IMR-90 (cell line): ENCODE data around the gene TPM2. TPM values are rescaled to one million over a fixed set of nuclear protein-coding genes. Genes with fewer than 3 reads are reported as not detected.

Experiments used
- ATAC-seq: fragments of 200-7000 bp; cut with Tn5 transposase; 2 replicates; pipeline ENCODE4 v1.9.1; 2020; ENCODE audit warnings: low read depth, mild to moderate bottlenecking, moderate library complexity
- BruUV-seq: library from RNA; stranded (reverse); fragments of 400-500 nt; replicated peaks from 2 replicates; lab custom pipeline; 2021; lab: Mats Ljungman, UMichigan
- CTCF ChIA-PET: fragments of 300-600 bp; formaldehyde crosslinking; extraction: SDS; loops from one replicate; lab custom pipeline; 2021; ENCODE audit warnings: antibody characterized with exemption; lab: Yijun Ruan, JAX
- POLR2A ChIA-PET: fragments of 300-600 bp; sonication (Branson Sonifier 250); formaldehyde crosslinking; loops from one replicate; lab custom pipeline; 2022; ENCODE audit warnings: antibody characterized with exemption; ENCODE audit not compliant: unreplicated experiment; lab: Charles Lee
- DNase-seq: peaks from one replicate; pipeline ENCODE4 v3.0.0; 2013
- H2AFZ ChIP-seq: replicated peaks from 2 replicates; pipeline ENCODE3; 2013; ENCODE audit warnings: low read length, mild to moderate bottlenecking; ENCODE audit not compliant: poor library complexity
- H2AK5ac ChIP-seq: 2 replicates; pipeline ENCODE4 v1.6.1; 2013; ENCODE audit warnings: low read depth, low read length, inconsistent platforms
- H2AK9ac ChIP-seq: replicated peaks from 2 replicates; pipeline ENCODE3; 2013; ENCODE audit warnings: mild to moderate bottlenecking, low read depth, low read length, moderate library complexity; ENCODE audit not compliant: poor library complexity
- H2BK120ac ChIP-seq: 2 replicates; pipeline ENCODE4 v1.6.1; 2013; ENCODE audit warnings: low read depth, low read length, inconsistent platforms
- H2BK15ac ChIP-seq: 3 replicates; pipeline ENCODE4 v1.6.1; 2013; ENCODE audit warnings: low read depth, low read length, inconsistent platforms
- H2BK20ac ChIP-seq: 2 replicates; pipeline ENCODE4 v1.6.1; 2013; ENCODE audit warnings: low read depth, mild to moderate bottlenecking, inconsistent platforms, low read length, moderate library complexity
- H2BK5ac ChIP-seq: 2 replicates; pipeline ENCODE4 v1.6.1; 2013; ENCODE audit warnings: mild to moderate bottlenecking, low read depth, low read length, inconsistent platforms; ENCODE audit not compliant: poor library complexity, severe bottlenecking
- H3K14ac ChIP-seq: replicated peaks from 2 replicates; pipeline ENCODE4 v1.6.1; 2013; ENCODE audit warnings: low read depth, low read length, inconsistent platforms
- H3K18ac ChIP-seq: 2 replicates; pipeline ENCODE4 v1.6.1; 2013; ENCODE audit warnings: low read depth, low read length, control low read depth
- H3K23ac ChIP-seq: 2 replicates; pipeline ENCODE4 v1.6.1; 2013; ENCODE audit warnings: low read depth, low read length, inconsistent platforms
- H3K27ac ChIP-seq: 2 replicates; pipeline ENCODE4 v1.5.1; 2013; ENCODE audit warnings: mild to moderate bottlenecking, control low read depth, low read length; ENCODE audit not compliant: insufficient read depth
- H3K27me3 ChIP-seq: 2 replicates; pipeline ENCODE4 v1.6.1; 2013; ENCODE audit warnings: low read length; ENCODE audit not compliant: control insufficient read depth, insufficient read depth
- H3K36me3 ChIP-seq: 2 replicates; pipeline ENCODE4 v1.6.1; 2013; ENCODE audit warnings: low read length, mixed read lengths; ENCODE audit not compliant: control insufficient read depth, insufficient read depth
- H3K4ac ChIP-seq: 2 replicates; pipeline ENCODE4 v1.6.1; 2013; ENCODE audit warnings: low read depth, low read length, inconsistent platforms
- H3K4me1 ChIP-seq: 2 replicates; pipeline ENCODE4 v1.6.1; 2013; ENCODE audit warnings: low read length, mixed read lengths; ENCODE audit not compliant: control insufficient read depth, insufficient read depth
- H3K4me2 ChIP-seq: 2 replicates; pipeline ENCODE4 v1.6.1; 2013; ENCODE audit warnings: low read depth, mild to moderate bottlenecking, control low read depth, low read length, moderate library complexity
- H3K4me3 ChIP-seq: 2 replicates; pipeline ENCODE4 v1.5.1; 2013; ENCODE audit warnings: low read depth, mild to moderate bottlenecking, control low read depth, low read length, moderate library complexity; ENCODE audit not compliant: insufficient read depth
- H3K56ac ChIP-seq: 2 replicates; pipeline ENCODE4 v1.6.1; 2013; ENCODE audit warnings: low read length, inconsistent platforms; ENCODE audit not compliant: insufficient read depth; ENCODE audit errors: extremely low read depth
- H3K79me1 ChIP-seq, 2 experiments: 2 replicates each; pipeline ENCODE4 v1.6.1; 2013; ENCODE audit warnings: low read length in 2 of 2, inconsistent platforms in 1 of 2, low read depth in 1 of 2
- H3K9ac ChIP-seq: 2 replicates; pipeline ENCODE4 v1.6.1; 2013; ENCODE audit warnings: low read depth, low read length, control low read depth
- H3K9me1 ChIP-seq: 2 replicates; pipeline ENCODE4 v1.6.1; 2013; ENCODE audit warnings: low read length, inconsistent platforms; ENCODE audit not compliant: insufficient read depth
- H3K9me3 ChIP-seq: 2 replicates; pipeline ENCODE4 v1.6.1; 2013; ENCODE audit warnings: low read length; ENCODE audit not compliant: control insufficient read depth, insufficient read depth
- H4K20me1 ChIP-seq: 2 replicates; pipeline ENCODE4 v1.6.1; 2013; ENCODE audit warnings: low read length, inconsistent platforms; ENCODE audit not compliant: insufficient read depth
- H4K5ac ChIP-seq: 2 replicates; pipeline ENCODE4 v1.6.1; 2013; ENCODE audit warnings: mild to moderate bottlenecking, low read depth, low read length, control low read depth
- H4K8ac ChIP-seq, 2 experiments: 2 replicates each; pipeline ENCODE4 v1.6.1; 2013; ENCODE audit warnings: low read depth in 2 of 2, low read length in 2 of 2, control low read depth in 1 of 2, inconsistent platforms in 1 of 2
- H4K91ac ChIP-seq: 2 replicates; pipeline ENCODE4 v1.6.1; 2013; ENCODE audit warnings: low read depth, low read length, inconsistent platforms; ENCODE audit not compliant: insufficient read depth
- ELK1 ChIP-seq: fragments of 150-350 bp; IDR thresholded peaks from 2 replicates; pipeline ENCODE4 v1.6.1; 2016; ENCODE audit warnings: low read depth, mild to moderate bottlenecking, low read length, moderate library complexity, borderline replicate concordance
- MAFK ChIP-seq: IDR thresholded peaks from 2 replicates; pipeline ENCODE4 v1.6.1; 2012; ENCODE audit warnings: low read depth, low read length, improper control_type of control experiment
- MAZ ChIP-seq: IDR thresholded peaks from 2 replicates; pipeline ENCODE4 v1.6.1; 2012; ENCODE audit warnings: low read depth, mild to moderate bottlenecking, low read length, improper control_type of control experiment, moderate library complexity, borderline replicate concordance
- MXI1 ChIP-seq: IDR thresholded peaks from 2 replicates; pipeline ENCODE4 v1.6.1; 2012; ENCODE audit warnings: low read depth, mild to moderate bottlenecking, low read length, moderate library complexity, borderline replicate concordance
- NFE2L2 ChIP-seq: fragments of 150-350 bp; IDR thresholded peaks from 2 replicates; pipeline ENCODE4 v1.6.1; 2016; ENCODE audit warnings: low read depth, mild to moderate bottlenecking, low read length
- RCOR1 ChIP-seq: IDR thresholded peaks from 2 replicates; pipeline ENCODE4 v1.6.1; 2012; ENCODE audit warnings: mild to moderate bottlenecking, low read length, improper control_type of control experiment; ENCODE audit not compliant: insufficient replicate concordance
- WGBS, 2 experiments: methylation state at CpG; one replicate each; pipeline versions ENCODE4 v1.1.5 to v1.1.7; 2013; ENCODE audit warnings: missing lambda C conversion rate in 2 of 2; ENCODE audit not compliant: insufficient read length in 1 of 2; ENCODE audit errors: extremely low coverage in 2 of 2; 5-methylcytosine and 5-hydroxymethylcytosine counted together
- dilution Hi-C: fragments of 300-500 bp; cut with HindIII; formaldehyde crosslinking; loops from one replicate; pipeline ENCODE4 v1.14.3; 2018; ENCODE audit warnings: low sequenced_read_pairs; ENCODE audit not compliant: unreplicated experiment
- in situ Hi-C: fragments of 300-500 bp; cut with MboI; formaldehyde crosslinking; loops from 3 replicates; pipeline ENCODE4 v1.14.3; 2019; ENCODE audit warnings: low sequenced_read_pairs, inconsistent platforms, mixed read lengths
- intact Hi-C: fragments of 100-400 bp; cut with micrococcal nuclease; formaldehyde crosslinking; loops from 2 replicates; pipeline ENCODE4 v1.10.0; 2022
- polyA plus RNA-seq, 3 experiments: library from polyadenylated mRNA; depleted of rRNA; stranded (reverse); fragments of >200 nt; gene quantifications; 2 replicates each; pipeline ENCODE4 v1.2.3, GENCODE V29; 2012; ENCODE audit warnings: low replicate concordance in 1 of 3
- total RNA-seq: library from RNA; depleted of rRNA; stranded (reverse); fragments of >200 nt; gene quantifications from 2 replicates; pipeline ENCODE4 v1.2.3, GENCODE V29; 2012

The TPM2 gene
- total and polyA plus RNA-seq, 2 of the 4 experiments (the other 2 are of a cell fraction), result 960 to 2,500 TPM

DNA sequence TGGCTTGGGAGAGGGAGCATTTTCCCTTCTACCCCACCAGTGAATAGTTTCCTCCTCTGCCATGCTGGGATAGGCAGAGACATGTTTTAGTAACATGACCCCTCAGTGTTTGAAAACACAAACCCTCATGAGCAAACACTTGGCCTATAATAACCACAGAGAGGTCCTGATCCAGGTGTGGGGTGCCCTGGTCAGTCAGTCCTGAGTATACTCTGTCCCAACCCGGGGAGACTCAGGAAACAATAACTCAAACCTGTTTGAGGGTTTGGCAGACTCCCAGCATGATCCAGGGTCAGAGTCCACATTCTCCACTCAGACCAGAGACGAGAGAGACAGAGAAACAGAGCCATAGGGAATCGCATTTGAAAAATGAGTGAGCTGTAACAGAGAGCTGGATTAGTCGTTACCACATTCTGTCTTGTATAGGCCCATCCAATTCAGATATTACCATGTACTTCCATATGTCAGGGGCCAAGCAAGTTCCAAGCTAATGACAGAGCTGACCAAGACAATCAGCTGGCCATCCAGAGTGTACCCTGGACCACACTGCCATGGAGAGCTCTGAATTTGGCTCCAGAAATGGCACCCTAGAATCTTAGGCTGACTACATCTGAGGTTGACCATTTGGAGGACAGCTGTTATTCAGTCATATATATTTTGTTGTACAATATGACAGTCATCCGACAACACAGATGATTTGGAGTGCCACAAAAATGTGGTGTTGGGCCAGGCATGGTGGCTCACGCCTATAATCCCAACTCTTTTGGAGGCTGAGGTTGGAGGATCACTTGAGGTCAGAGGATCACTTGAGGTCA lies 20.2 kb downstream of the TPM2 start:
- H4K20me1 ChIP-seq, result no peaks in the 10 kb centered on the region
- in situ Hi-C loops (no loop called here), intact Hi-C loops (loop anchor here (1.0 kb wide), 1 partner anchor 11 kb away; no protein-coding TSS in a partner anchor), dilution Hi-C loops (no loop called here)
- H3K18ac ChIP-seq, result peak overlapping the region; percentile 29; the same call in 1 of the 2 replicates
- H3K9ac ChIP-seq, result no peak overlapping the region
- peaks cover 7 to 10% of the 10 kb centered on the region in 2 experiments; a peak in 3 of 4 replicates for H3K79me1 ChIP-seq
- no peaks in the 10 kb centered on the region for H3K9me3 ChIP-seq
- H4K5ac ChIP-seq, result 0 out of 2 replicates have a peak overlapping the region, but pooled peaks have one; percentile 7
- H2AK5ac ChIP-seq, result peak overlapping the region; percentile 37; the same call in 1 of the 2 replicates
- peaks cover 21% of the 10 kb centered on the region for H3K9me1 ChIP-seq
- ChIA-PET POLR2A (interaction anchor here (1.0 to 2.4 kb wide), 4 partner anchors 11 to 21 kb away, joined by 4 to 11 read pairs (median 6); no protein-coding TSS in a partner anchor), CTCF (interaction anchor here (0.9 to 1.9 kb wide), 3 partner anchors 8 to 60 kb away, joined by 3 to 11 read pairs (median 3); no protein-coding TSS in a partner anchor)
- peak overlapping the region; percentile 4; the same call in 1 of the 2 replicates for H3K4me2 ChIP-seq
- no peaks in the 10 kb centered on the region for H3K27me3 ChIP-seq
- DNase-seq (peak; percentile 76), ATAC-seq (peak; percentile 45)
- BruUV-seq, result no TSS peak
- peaks cover 25% of the 10 kb centered on the region for H3K4me1 ChIP-seq
- TF ChIP-seq ELK1 (no peak), NFE2L2 (no peak), RCOR1 (no peak), MXI1 (no peak), MAZ (no peak), MAFK (no peak)
- peak overlapping the region; percentile 12; the same call in 1 of the 2 replicates for H2BK120ac ChIP-seq
- peak overlapping the region; percentile 30; the same call in 1 of the 2 replicates for H2BK20ac ChIP-seq
- H2AFZ ChIP-seq, result peak overlapping the region; percentile 11
- H3K23ac ChIP-seq, result peak overlapping the region; percentile 30; the same call in 1 of the 2 replicates
- H3K14ac ChIP-seq, result peak overlapping the region; percentile 11; the same call in 1 of the 2 replicates
- H3K4me3 ChIP-seq, result no peak overlapping the region
- no peak overlapping the region for H2AK9ac ChIP-seq
- peak overlapping the region; percentile 39; the same call in 1 of the 2 replicates for H3K27ac ChIP-seq
- no peak overlapping the region for H3K56ac ChIP-seq
- H3K36me3 ChIP-seq, result no peaks in the 10 kb centered on the region
- H2BK15ac ChIP-seq, result 0 out of 3 replicates have a peak overlapping the region, but pooled peaks have one; percentile 16
- WGBS, 2 experiments, result 20% methylated on average over 1 of the region's 6 CpGs; no CpG with 5 or more reads in 1 of the 2 experiments
- H2BK5ac ChIP-seq, result peak overlapping the region; percentile 35
- H4K8ac ChIP-seq, result 0 out of 4 replicates have a peak overlapping the region, but pooled peaks of 1 of the 2 experiments have one; percentile 20
- peak overlapping the region; percentile 15 for H3K4ac ChIP-seq
- H4K91ac ChIP-seq, result no peak overlapping the region
